ENCODE measurements around the gene KTN1. TPM values are rescaled to one million over a fixed set of nuclear protein-coding genes. Genes with fewer than 3 reads are reported as not detected.

The KTN1 gene
- total RNA-seq, 4 donors from 2014 or later = 81.2 to 193 (median 106) TPM

DNA sequence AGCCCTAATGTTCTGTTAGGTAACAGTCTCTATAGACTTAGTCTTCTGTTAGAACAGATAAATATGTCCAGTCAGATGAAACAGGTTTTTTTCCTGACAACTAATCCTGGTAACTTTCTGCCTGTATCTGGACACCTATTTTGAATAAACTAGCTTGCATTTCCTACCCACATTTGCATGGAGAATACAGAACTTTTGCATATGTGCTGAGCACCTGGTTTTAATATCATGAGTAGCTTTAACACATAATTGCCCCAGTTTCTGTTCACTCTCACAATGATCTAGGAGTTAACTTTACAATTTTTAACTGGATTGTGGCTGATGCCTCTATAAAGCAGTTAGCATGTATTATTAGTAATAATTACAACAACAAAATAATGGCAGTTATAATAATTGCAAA is 111.7 kb downstream of the KTN1 start:
- no peaks in the 10 kb centered on the region for H3K36me3 ChIP-seq
- no peak for DNase-seq
- H3K27me3 ChIP-seq = no peaks in the 10 kb centered on the region
- H3K4me3 ChIP-seq = no peak overlapping the region
- TF ChIP-seq POLR2A (IDR thresholded peaks at IDR 0.05) = no peak
- TF ChIP-seq, protein P1, sequence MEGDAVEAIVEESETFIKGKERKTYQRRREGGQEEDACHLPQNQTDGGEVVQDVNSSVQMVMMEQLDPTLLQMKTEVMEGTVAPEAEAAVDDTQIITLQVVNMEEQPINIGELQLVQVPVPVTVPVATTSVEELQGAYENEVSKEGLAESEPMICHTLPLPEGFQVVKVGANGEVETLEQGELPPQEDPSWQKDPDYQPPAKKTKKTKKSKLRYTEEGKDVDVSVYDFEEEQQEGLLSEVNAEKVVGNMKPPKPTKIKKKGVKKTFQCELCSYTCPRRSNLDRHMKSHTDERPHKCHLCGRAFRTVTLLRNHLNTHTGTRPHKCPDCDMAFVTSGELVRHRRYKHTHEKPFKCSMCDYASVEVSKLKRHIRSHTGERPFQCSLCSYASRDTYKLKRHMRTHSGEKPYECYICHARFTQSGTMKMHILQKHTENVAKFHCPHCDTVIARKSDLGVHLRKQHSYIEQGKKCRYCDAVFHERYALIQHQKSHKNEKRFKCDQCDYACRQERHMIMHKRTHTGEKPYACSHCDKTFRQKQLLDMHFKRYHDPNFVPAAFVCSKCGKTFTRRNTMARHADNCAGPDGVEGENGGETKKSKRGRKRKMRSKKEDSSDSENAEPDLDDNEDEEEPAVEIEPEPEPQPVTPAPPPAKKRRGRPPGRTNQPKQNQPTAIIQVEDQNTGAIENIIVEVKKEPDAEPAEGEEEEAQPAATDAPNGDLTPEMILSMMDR (IDR thresholded peaks at IDR 0.05) = no peak
- H3K4me1 ChIP-seq = peaks cover 0 to 4% (median 0%) of the 10 kb centered on the region in 4 donors
- H3K9me3 ChIP-seq = no peaks in the 10 kb centered on the region
- no peak overlapping the region for H3K27ac ChIP-seq

DNA sequence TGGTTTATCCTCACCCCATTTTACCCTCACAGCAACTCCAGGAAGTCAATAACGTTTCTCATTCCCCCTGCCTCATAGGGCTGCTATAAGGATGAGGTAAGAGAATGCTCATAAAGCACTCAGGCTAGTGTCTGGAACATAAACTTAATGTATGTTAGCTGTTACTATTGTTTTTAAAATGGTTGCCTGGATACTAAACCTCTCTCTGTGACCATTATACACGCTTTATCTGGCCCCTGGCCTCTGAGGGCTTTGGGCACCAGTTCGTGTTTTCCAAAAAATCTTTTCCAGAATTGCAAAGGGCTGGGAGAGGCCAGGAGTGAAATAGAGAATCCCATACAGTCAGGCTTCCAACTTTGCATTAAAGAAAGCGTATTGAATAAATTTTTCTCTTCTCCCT is 113.9 kb downstream of the KTN1 start:
- Histone ChIP-seq H3K36me3 (no peaks in the 10 kb centered on the region), H3K4me1 (peaks cover 0 to 4% (median 0%) of the 10 kb centered on the region in 4 donors), H3K4me3 (no peak overlapping the region), H3K27me3 (no peaks in the 10 kb centered on the region), H3K9me3 (no peaks in the 10 kb centered on the region), H3K27ac (no peak overlapping the region)
- no peak for DNase-seq
- no peak for TF ChIP-seq POLR2A (IDR thresholded peaks at IDR 0.05)
- TF ChIP-seq, protein P1 (IDR thresholded peaks at IDR 0.05) = no peak

DNA sequence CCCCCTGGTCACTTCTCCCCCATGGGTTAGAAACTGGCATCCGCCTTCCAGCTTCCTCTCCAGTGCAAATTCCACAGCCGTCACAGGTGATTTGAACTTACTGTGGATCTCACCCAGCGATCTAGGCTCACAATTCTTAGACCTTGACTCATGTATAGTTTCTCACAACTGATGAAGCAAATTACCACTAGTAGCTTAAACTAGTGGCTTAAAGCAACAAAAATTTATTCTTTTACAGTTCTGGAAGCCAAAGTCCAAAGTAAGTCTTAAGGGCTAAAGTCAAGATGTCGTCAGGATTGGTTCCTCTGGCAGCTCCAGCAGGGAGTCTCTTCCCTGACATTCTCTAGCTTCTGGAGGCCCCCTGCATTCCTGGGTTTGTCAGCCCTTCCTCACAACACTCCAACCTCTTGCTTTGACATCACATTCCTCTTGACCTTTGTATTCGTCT is 117.4 kb downstream of the KTN1 start:
- Histone ChIP-seq H3K9me3 (no peaks in the 10 kb centered on the region), H3K27ac (peak overlapping the region in 3 of 4 donors; percentile 60 to 91 (median 87)), H3K27me3 (no peaks in the 10 kb centered on the region), H3K36me3 (no peaks in the 10 kb centered on the region), H3K4me3 (peak overlapping the region in 1 of 4 donors; percentile 17), H3K4me1 (peaks cover 0 to 4% (median 0%) of the 10 kb centered on the region in 4 donors)
- TF ChIP-seq, protein P1 (IDR thresholded peaks at IDR 0.05) = no peak
- TF ChIP-seq POLR2A (IDR thresholded peaks at IDR 0.05) = peak in 1 of 2 donors; percentile 43
- peak in 2 of 3 donors; percentile 54 to 73 for DNase-seq

DNA sequence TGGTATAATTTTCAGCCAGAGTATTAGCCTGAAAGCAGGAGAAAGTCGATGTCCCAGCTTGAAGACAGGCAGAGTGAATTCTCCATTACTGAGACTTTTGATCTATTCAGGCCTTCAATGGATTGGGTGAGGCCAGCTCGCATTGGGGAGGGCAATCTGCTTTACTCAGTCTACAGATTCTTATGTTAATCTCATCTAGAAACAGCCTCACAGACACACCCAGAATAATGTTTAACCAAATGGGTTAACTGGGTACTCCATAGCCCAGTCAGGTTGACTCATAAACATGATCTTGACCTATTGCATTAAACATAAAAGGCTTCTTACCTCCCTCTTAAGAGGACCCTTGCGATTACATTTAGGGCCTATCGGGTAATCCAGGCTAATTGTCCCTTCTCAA is 118.0 kb downstream of the KTN1 start:
- peak in 1 of 2 donors; percentile 10 for TF ChIP-seq POLR2A (IDR thresholded peaks at IDR 0.05)
- TF ChIP-seq, protein P1 (IDR thresholded peaks at IDR 0.05) = no peak
- Histone ChIP-seq H3K9me3 (no peaks in the 10 kb centered on the region), H3K4me3 (peak overlapping the region in 1 of 4 donors; percentile 17), H3K4me1 (peaks cover 0 to 4% (median 0%) of the 10 kb centered on the region in 4 donors), H3K27me3 (no peaks in the 10 kb centered on the region), H3K36me3 (no peaks in the 10 kb centered on the region), H3K27ac (peak overlapping the region in 3 of 4 donors; percentile 60 to 91 (median 87))
- peak in 2 of 3 donors; percentile 57 to 72 for DNase-seq

DNA sequence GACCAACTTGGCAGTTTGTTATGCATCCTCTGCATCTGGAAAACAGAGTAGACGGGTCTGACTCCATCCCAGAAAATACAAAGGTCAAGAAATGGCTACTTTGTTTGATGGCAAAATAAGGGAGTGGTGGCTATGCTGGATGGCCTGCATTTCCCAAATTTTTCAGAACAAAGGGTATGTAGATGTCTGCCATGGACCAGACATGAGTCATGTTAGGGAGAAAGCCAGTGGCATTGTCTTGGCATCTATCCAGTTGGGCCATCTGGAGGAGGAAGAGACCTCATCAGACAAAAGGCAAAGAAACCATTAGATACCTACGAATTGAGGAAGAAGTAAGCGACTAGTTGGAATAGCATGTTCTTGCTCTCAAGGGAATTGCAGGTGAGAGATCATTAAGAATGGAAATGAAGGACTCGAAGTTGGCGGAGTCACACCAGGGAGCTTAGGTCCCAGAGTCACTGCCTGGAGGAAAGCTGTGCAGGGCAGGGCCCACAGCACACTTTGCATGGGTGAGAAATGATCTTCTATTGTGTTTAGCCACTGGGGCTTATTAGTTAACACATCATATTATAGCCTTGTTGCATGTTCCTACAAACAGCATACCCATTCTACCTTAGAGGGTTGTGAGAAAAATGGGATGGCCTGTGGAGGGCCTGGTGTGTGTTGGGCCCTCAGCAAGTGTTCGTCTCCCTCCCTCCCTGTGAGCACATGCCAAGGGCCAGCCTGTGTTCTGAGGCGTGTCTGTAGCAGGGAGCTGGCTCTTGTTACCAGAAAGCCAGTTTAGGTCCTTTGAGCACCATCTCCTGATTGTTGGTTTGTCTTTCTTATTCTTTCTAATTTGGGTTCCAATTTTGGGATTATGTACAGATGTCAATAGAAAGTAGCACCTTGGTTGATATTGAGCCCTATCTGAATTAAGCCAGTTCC is 119.4 kb downstream of the KTN1 start:
- no peak for TF ChIP-seq POLR2A (IDR thresholded peaks at IDR 0.05)
- TF ChIP-seq, protein P1 (IDR thresholded peaks at IDR 0.05) = no peak
- H3K36me3 ChIP-seq = no peaks in the 10 kb centered on the region
- H3K9me3 ChIP-seq = no peaks in the 10 kb centered on the region
- no peak overlapping the region for H3K27ac ChIP-seq
- H3K27me3 ChIP-seq = no peaks in the 10 kb centered on the region
- H3K4me3 ChIP-seq = no peak overlapping the region
- no peak for DNase-seq
- peaks cover 0 to 4% (median 0%) of the 10 kb centered on the region in 4 donors for H3K4me1 ChIP-seq
